ENCODE measurements around the gene EFTUD2. TPM values are rescaled to one million over a fixed set of nuclear protein-coding genes. Genes with fewer than 3 reads are reported as not detected.

Gene EFTUD2
- total and polyA plus RNA-seq, 2 donors (not counting 1 experiment from before 2014, with no cell fraction given): 88.0 to 154 TPM

DNA sequence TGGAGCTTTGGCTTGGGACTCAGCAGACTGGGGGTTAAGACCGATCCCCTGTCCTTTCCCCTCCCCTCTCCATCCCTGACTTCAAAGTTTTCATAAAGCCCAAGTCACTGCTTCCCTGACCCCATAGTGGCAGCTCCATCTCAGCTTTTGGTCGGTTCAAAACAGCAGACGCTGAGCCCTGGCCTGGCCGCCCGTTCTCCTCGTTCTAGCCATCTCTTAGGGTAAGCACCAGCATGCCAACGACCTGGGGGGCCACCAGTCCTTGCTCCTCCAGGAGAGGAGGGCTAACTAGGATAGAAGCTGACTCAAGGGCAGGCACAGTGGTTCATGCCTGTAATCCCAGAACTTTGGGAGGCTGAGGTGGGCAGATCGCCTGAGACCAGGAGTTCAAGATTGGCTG is 53.0 kb downstream of the EFTUD2 start:
- Histone ChIP-seq H3K79me2 (ENCODE audit: control insufficient read depth, insufficient read depth, low read length) (no peaks in the 10 kb centered on the region), H3K9ac (ENCODE audit: insufficient read depth, low read length) (no peak overlapping the region), H2AFZ (ENCODE audit: low read length) (no peak overlapping the region), H3K4me2 (ENCODE audit: extremely low read depth, insufficient read depth, low read length) (no peak overlapping the region), H4K20me1 (ENCODE audit: control insufficient read depth, extremely low read depth, insufficient read depth, low read length) (no peaks in the 10 kb centered on the region), H3K27me3 (ENCODE audit: control insufficient read depth, insufficient read depth, low read length) (no peaks in the 10 kb centered on the region), H3K4me3 (replicated peaks in 1 of 4; ENCODE audit: control extremely low read depth in 1 of 4, insufficient read depth in 1 of 4, low read depth in 3 of 4, low read length in 4 of 4) (no peak overlapping the region), H3K9me3 (ENCODE audit: control insufficient read depth, insufficient read depth, low read depth, low read length) (no peaks in the 10 kb centered on the region), H3K27ac (ENCODE audit: insufficient read depth, low read length) (no peak overlapping the region), H3K4me1 (ENCODE audit: control insufficient read depth, extremely low read depth, insufficient read depth, low read length) (peaks cover 15% of the 10 kb centered on the region), H3K36me3 (ENCODE audit: control insufficient read depth, insufficient read depth, low read length) (peaks cover 3% of the 10 kb centered on the region)
- no peak for DNase-seq (ENCODE audit: low read depth in 2 of 2)
- TF ChIP-seq, protein P1, sequence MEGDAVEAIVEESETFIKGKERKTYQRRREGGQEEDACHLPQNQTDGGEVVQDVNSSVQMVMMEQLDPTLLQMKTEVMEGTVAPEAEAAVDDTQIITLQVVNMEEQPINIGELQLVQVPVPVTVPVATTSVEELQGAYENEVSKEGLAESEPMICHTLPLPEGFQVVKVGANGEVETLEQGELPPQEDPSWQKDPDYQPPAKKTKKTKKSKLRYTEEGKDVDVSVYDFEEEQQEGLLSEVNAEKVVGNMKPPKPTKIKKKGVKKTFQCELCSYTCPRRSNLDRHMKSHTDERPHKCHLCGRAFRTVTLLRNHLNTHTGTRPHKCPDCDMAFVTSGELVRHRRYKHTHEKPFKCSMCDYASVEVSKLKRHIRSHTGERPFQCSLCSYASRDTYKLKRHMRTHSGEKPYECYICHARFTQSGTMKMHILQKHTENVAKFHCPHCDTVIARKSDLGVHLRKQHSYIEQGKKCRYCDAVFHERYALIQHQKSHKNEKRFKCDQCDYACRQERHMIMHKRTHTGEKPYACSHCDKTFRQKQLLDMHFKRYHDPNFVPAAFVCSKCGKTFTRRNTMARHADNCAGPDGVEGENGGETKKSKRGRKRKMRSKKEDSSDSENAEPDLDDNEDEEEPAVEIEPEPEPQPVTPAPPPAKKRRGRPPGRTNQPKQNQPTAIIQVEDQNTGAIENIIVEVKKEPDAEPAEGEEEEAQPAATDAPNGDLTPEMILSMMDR (conservative IDR thresholded peaks at IDR 0.05 in 1 of 2, IDR thresholded peaks at IDR 0.05 in 1 of 2; ENCODE audit: low read depth in 1 of 2, low read length in 2 of 2): no peak
- TF ChIP-seq EZH2 (IDR thresholded peaks at IDR 0.05; ENCODE audit: low read length, missing control alignments): no peak

DNA sequence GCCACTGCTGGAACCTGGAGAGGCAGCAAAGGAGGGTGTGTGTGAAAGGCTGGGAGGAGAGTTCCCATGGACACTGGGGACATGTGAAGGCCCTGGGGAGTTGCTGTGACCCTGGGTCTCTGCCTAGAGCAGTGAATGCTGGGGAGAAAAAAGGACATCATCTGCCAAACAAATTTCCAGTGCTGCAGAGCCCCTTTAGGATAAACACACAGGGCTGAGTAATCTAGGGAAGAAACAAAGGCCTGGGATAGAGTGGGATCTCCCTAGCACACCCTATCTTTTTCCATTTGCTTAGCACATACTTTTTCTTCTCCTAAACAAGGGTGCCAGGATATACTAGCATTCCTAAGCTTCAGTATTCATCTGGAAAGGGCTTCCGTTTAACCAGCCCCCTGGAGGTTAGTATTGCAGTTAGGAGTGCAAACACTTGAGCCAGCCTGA is 54.8 kb downstream of the EFTUD2 start:
- H4K20me1 ChIP-seq (ENCODE audit: control insufficient read depth, extremely low read depth, insufficient read depth, low read length): no peaks in the 10 kb centered on the region
- H3K27ac ChIP-seq (ENCODE audit: insufficient read depth, low read length): peak overlapping the region; percentile 39
- H3K9ac ChIP-seq (ENCODE audit: insufficient read depth, low read length): no peak overlapping the region
- TF ChIP-seq, protein P1 (conservative IDR thresholded peaks at IDR 0.05 in 1 of 2, IDR thresholded peaks at IDR 0.05 in 1 of 2; ENCODE audit: low read depth in 1 of 2, low read length in 2 of 2): peak in 1 of 2 donors; percentile 13
- TF ChIP-seq EZH2 (IDR thresholded peaks at IDR 0.05; ENCODE audit: low read length, missing control alignments): no peak
- DNase-seq (ENCODE audit: low read depth in 2 of 2): peak in 1 of 2 donors; percentile 30
- peaks cover 15% of the 10 kb centered on the region for H3K4me1 ChIP-seq (ENCODE audit: control insufficient read depth, extremely low read depth, insufficient read depth, low read length)
- no peak overlapping the region for H2AFZ ChIP-seq (ENCODE audit: low read length)
- no peaks in the 10 kb centered on the region for H3K79me2 ChIP-seq (ENCODE audit: control insufficient read depth, insufficient read depth, low read length)
- H3K4me3 ChIP-seq (replicated peaks in 1 of 4; ENCODE audit: control extremely low read depth in 1 of 4, insufficient read depth in 1 of 4, low read depth in 3 of 4, low read length in 4 of 4): no peak overlapping the region
- no peaks in the 10 kb centered on the region for H3K36me3 ChIP-seq (ENCODE audit: control insufficient read depth, insufficient read depth, low read length)
- H3K9me3 ChIP-seq (ENCODE audit: control insufficient read depth, insufficient read depth, low read depth, low read length): no peaks in the 10 kb centered on the region
- no peak overlapping the region for H3K4me2 ChIP-seq (ENCODE audit: extremely low read depth, insufficient read depth, low read length)
- no peaks in the 10 kb centered on the region for H3K27me3 ChIP-seq (ENCODE audit: control insufficient read depth, insufficient read depth, low read length)

DNA sequence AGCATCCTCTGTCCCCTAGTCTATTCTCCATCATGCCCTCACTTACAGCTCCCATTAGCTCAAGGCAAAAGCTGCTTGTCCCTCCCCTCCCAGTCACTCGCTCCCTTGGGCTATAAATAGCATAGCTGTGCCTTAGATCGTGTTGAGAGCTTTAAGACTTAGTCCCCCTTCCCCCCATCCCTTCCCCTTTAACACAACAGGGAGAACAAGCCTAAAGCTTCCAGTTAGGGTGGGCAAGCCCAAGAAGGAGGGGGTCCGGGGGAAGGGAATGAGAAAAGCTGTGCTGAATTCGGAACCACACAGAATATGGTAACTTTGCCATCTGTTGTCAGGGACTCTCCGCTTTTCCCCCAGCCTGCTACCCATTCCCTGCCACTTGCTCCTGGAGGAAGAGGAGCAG is 56.5 kb downstream of the EFTUD2 start:
- Histone ChIP-seq H2AFZ (ENCODE audit: low read length) (peak overlapping the region; percentile 1), H4K20me1 (ENCODE audit: control insufficient read depth, extremely low read depth, insufficient read depth, low read length) (no peaks in the 10 kb centered on the region), H3K4me1 (ENCODE audit: control insufficient read depth, extremely low read depth, insufficient read depth, low read length) (peaks cover 15% of the 10 kb centered on the region), H3K79me2 (ENCODE audit: control insufficient read depth, insufficient read depth, low read length) (no peaks in the 10 kb centered on the region), H3K4me3 (replicated peaks in 1 of 4; ENCODE audit: control extremely low read depth in 1 of 4, insufficient read depth in 1 of 4, low read depth in 3 of 4, low read length in 4 of 4) (no peak overlapping the region), H3K27ac (ENCODE audit: insufficient read depth, low read length) (no peak overlapping the region), H3K36me3 (ENCODE audit: control insufficient read depth, insufficient read depth, low read length) (no peaks in the 10 kb centered on the region), H3K9me3 (ENCODE audit: control insufficient read depth, insufficient read depth, low read depth, low read length) (no peaks in the 10 kb centered on the region), H3K4me2 (ENCODE audit: extremely low read depth, insufficient read depth, low read length) (no peak overlapping the region), H3K27me3 (ENCODE audit: control insufficient read depth, insufficient read depth, low read length) (no peaks in the 10 kb centered on the region), H3K9ac (ENCODE audit: insufficient read depth, low read length) (no peak overlapping the region)
- TF ChIP-seq, protein P1 (conservative IDR thresholded peaks at IDR 0.05 in 1 of 2, IDR thresholded peaks at IDR 0.05 in 1 of 2; ENCODE audit: low read depth in 1 of 2, low read length in 2 of 2): no peak
- no peak for TF ChIP-seq EZH2 (IDR thresholded peaks at IDR 0.05; ENCODE audit: low read length, missing control alignments)
- no peak for DNase-seq (ENCODE audit: low read depth in 2 of 2)

All from fibroblast of lung (primary cell).